HG03457 (cell line): Measurements from ENCODE around the gene CTIF.
A peak's percentile ranks its signal among the peaks of the same experiment; 100 is the strongest.

Experiments
- ATAC-seq: cut with Tn5 transposase; IDR thresholded peaks from one replicate; pipeline ENCODE4 v1.9.1; 2021; ENCODE audit warnings: moderate number of reproducible peaks; ENCODE audit not compliant: unreplicated experiment

Gene CTIF

GRCh38 chr18:48827291-48828193 lies 288.7 kb downstream of the CTIF start:
- ATAC-seq = no peak

DNA sequence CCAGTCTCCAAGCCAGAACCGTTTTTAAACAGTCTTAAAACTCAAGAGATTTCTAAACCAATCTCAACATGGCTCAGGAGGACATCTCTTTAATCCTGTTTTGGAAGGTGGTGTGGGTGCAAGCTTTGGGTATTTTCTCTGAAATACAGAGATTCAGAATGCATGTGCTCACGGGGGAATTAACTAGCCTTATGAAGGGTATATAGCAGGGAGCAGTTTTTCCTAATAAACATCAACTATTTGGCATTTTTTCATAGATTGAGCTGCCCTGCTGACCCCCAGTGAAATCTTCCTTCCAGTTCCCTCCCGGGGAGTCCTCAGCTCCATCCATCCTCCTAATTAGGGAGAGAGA lies 289.3 kb downstream of the CTIF start:
- ATAC-seq = no peak

DNA sequence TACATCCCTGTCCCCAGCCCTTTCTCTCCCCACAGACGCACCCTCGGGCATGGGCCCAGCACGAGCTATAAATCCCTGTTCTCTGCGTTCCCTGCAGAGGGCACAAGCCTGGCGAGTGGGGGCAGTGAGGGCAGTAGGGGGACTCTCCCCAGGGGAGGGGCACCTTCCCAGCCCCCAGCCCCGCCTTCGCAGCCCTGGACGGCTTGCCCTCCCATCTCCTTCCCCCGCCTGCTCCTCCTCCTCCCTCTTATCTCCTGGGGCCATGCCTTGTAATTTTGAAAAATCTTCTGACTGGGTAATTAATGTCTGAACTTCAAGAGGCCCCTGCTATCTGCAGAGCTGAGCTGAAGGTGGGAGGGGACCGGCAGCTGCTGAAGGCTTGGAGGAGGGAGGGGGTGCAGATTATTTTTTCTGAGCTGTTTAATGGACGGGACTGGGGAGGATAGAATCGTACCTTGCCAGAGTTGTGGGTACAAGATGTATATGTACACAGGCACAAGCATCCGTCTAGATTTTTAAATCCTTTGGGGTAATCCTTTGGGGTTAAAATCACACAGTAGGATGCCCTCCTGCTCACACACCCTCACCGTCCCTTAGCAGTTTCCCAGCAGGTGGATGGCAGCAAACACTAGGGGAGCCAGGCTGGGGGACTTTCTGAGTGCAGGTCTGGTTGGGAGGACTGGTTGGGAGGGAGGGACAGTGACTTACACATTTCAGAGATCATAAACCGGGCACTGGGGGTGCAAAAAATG lies 290.0 kb downstream of the CTIF start:
- ATAC-seq = no peak

GRCh38 chr18:48829443-48830149 lies 290.8 kb downstream of the CTIF start:
- ATAC-seq = no peak

DNA sequence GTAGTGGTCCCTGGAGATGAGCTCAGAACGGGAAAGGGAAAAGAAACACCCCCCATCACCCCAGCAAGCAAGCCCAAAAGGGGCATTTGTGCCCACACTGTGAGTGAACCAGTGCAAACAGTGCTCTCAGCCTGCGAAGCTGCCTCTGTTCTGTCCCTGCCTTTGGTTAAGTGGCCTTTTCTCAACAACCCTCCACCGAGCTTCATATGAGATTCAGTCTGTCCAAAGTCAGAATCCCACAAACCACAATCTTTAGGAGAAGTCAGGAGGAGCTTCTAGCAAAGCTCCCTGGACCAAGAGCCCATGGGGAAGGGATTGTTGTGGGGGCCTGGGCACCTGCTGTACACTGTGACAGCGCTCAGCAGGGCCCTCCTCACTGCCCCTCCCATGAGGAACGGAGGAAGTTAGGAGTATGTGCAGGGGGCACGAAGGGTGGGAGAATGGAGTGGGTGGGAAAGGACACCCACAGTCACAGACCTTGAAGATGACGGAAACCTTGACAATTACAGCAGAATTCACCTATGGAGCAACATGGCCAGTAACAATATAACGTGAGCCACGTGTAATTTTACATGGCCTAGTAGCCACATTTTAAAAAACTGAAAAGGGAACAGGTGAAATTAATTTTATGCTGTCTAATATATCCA lies 292.4 kb downstream of the CTIF start:
- no peak for ATAC-seq

- ATAC-seq = no peak
Observed at GRCh38 chr18:48831802-48832201, 293.0 kb downstream of the CTIF start.

DNA sequence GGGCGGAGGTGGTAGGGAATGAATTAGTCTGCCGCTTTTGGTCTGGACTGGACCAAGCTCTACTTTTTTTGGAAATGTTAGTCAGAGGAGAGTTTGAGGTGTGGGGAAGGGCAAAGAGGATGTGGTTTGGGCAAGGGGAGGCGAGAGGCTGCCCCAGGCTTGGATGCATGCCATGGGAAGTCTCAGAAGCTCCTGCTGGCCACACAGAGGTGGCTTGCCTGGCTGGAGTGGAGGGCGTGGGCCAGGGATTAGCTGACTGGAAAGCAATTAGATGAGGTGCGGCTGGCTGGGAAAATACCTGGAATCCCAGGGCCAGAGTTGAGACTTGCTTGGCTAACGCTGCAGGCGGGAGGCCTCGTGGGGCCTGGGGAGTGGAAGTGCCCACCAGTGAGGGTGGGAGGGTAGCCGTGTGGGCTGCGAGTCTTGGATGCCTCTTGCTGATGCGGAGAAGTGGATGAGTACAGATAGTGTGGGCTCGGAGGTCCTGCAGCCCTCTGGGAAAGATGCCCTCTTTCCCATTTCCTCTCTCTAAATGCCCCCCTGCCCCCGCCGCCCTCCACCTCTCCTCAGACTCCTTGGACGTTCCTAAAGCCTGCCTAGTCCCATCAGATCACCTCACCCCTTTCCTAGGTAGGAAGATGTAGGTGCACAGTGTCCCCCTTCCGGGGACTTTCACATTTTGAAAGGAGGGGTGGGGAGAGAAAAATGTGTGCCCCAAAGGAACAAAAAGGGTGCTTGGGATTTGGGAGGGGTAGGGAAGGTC lies 294.3 kb downstream of the CTIF start:
- no peak for ATAC-seq

GRCh38 chr18:48833701-48834412 lies 295.0 kb downstream of the CTIF start:
- ATAC-seq = peak; percentile 48

GRCh38 chr18:48834413-48835031 lies 295.7 kb downstream of the CTIF start:
- no peak for ATAC-seq

DNA sequence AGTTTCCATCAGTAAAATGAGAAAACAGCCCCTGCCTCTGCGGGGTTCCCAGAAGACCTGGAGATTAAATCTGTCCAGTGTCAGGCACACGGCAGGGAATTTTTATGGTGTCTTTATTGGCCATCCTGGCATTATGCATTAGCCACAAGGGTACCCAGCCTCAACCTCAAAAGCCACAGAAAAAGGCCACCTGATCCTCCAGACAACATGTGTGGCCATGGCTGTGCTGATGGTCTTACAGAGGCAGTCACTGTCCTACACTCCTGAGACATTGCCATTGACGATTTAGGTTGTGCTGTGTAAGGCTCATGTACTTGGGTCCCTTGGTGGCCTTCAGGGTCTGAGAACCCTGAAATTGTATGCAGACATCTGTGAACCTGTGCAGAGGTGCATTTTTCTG lies 296.3 kb downstream of the CTIF start:
- no peak for ATAC-seq

DNA sequence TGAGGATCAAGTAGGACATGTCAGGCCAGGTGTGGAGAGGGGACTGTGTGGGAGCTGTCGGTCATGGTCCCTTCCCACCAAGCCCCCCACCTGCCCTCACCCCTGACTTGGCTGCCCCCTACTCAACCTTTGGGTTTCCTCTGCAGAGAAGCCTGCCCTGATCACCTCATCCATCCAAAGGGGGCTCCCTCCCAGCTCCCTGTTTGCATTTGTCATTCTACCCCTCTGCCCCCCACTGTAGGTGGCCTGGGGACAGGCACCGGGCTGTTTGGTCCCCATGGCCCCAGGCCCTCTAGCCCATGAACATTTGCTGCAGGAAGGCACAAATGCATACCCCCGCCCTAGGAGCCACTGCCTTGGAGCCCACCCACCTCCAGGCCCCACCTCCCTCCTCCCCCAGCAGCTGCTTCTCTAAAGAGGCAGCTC lies 296.9 kb downstream of the CTIF start:
- no peak for ATAC-seq

- no peak for ATAC-seq
Observed at GRCh38 chr18:48836231-48836805, 297.5 kb downstream of the CTIF start.

GRCh38 chr18:48836806-48837615 lies 298.2 kb downstream of the CTIF start:
- ATAC-seq = no peak

GRCh38 chr18:48837676-48838075 lies 298.8 kb downstream of the CTIF start:
- ATAC-seq = no peak

DNA sequence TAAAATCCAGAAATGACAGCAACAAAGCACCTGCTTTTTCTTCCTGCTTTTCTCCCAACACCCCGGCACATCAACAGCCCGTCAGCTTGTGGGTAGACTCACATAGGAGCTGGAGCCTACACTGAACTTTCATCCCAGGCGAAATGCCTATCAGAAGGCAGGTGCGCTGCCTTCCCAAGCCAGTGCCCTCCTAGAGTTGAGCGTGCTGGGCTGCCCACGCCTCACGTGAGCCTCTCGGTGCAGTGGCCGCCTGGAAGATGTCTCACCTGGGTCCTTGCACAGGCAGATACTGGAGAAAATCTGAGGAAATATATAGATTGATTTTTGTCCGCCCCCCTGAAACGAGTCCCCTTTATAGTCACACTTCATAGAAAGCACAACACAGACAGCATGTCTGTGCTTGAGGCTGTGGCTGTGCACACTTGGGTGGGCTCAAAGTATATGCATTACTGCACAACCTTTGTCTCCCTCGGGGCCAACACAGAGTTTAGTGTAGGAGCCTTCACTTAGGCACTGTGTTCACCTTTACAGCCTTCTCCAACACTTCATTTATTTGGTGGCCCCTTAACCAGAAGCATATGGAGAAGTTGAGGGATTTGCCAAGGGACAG lies 299.4 kb downstream of the CTIF start:
- no peak for ATAC-seq

DNA sequence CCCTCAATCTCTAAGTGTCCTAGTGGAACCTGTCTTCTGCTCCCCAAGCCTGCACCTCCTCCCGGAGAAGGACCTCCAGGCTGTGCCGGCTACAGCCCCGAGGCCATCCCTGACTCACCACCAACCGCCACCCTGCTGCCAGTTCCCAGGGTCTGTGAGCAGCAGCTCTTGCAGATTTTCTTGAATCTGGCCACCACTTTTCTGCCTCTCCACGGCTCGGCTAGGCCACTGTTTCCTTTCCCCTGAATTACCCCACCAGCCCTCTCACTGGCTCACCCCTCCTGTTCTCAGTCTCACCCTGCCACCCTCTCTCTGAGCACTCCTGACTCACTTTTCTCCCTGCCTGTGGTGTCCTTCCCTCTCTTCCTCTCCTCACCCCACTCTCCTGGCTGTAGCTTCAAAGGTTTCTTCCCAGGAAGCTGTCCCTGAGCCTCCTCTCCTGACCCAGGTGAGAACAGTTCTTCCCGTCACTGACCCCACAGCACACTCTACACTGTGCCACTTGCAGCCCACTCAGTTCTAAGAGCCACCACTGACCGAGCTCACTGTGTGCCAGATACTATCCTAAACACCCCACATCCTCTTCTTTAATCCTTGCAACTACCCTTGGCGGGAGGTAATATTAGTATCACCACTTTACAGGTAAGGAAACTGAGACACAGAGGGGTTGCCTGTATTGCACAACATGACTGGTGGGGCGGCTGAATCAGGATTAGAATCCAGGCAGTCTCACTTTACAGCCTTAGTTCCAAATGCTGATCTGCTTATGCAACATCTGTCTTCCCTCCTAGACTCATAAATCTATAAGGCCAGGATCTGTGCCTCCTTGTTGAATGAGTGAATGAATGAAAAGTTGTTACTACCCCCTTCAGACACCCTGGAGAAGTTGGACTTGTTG lies 300.3 kb downstream of the CTIF start:
- ATAC-seq = no peak
